PC-3 (cell line): ENCODE data around the gene RNF113A.

Source experiments
- CTCF ChIP-seq: fragments of 300-600 bp; sonication (generic); conservative IDR thresholded peaks from 2 replicates; pipeline ENCODE4 v1.5.1; 2017; ENCODE audit warnings: antibody characterized with exemption, low read depth, mild to moderate bottlenecking, low read length
- EZH2 ChIP-seq: fragments of 300-600 bp; sonication (generic); IDR thresholded peaks from one replicate; pipeline ENCODE4 v1.6.1; 2017; ENCODE audit warnings: antibody characterized with exemption, mild to moderate bottlenecking, low read length; ENCODE audit not compliant: unreplicated experiment
- EZH2phosphoT487 ChIP-seq: fragments of 300-600 bp; sonication (generic); IDR thresholded peaks from 2 replicates; pipeline ENCODE4 v1.6.1; 2018; ENCODE audit warnings: mild to moderate bottlenecking, antibody characterized with exemption, low read length, borderline replicate concordance

- TF ChIP-seq CTCF = no peak
- TF ChIP-seq EZH2 = no peak
- TF ChIP-seq EZH2phosphoT487 = no peak
These were observed 27.6 kb upstream of the RNF113A start for GRCh38 chrX:119899125-119899524.
